HEK293 (cell line): ENCODE data around the gene CYBA.

Experiments used
- CTCF ChIA-PET: fragments of 350-600 bp; formaldehyde crosslinking; extraction: SDS; loops from one replicate; lab custom pipeline; 2021; ENCODE audit warnings: antibody characterized with exemption; lab: Yijun Ruan, JAX
- POLR2A ChIA-PET: fragments of 300-600 bp; formaldehyde crosslinking; extraction: SDS; loops from one replicate; lab custom pipeline; 2020; ENCODE audit warnings: antibody characterized with exemption, inconsistent platforms; lab: Yijun Ruan, JAX
- H3K27ac ChIP-seq: fragments of 200-500 bp; sonication (Bioruptor generic); 2 replicates; pipeline ENCODE4 v1.5.1; 2014; ENCODE audit warnings: low read depth, low read length, control low read depth, inconsistent platforms; ENCODE audit errors: extremely low read depth
- H3K36me3 ChIP-seq, 2 experiments: fragments of 200-500 bp in 1 of 2; sonication (Bioruptor generic) in 1 of 2; 1 replicate in 1 of 2; 2 replicates in 1 of 2; pipeline ENCODE4 v1.5.1; 2014 to 2017; ENCODE audit warnings: inconsistent platforms in 2 of 2, low read length in 2 of 2; ENCODE audit not compliant: control insufficient read depth in 2 of 2, insufficient read depth in 1 of 2
- H3K4me1 ChIP-seq: fragments of 200-500 bp; sonication (Bioruptor generic); 2 replicates; pipeline ENCODE4 v1.5.1; 2014; ENCODE audit warnings: mild to moderate bottlenecking, low read length, inconsistent platforms; ENCODE audit not compliant: control insufficient read depth, insufficient read depth
- H3K4me3 ChIP-seq: 2 replicates; pipeline ENCODE4 v1.5.1; 2011; ENCODE audit warnings: low read depth, mild to moderate bottlenecking, control low read depth, low read length, moderate library complexity
- H3K9me3 ChIP-seq: fragments of 200-500 bp; sonication (Bioruptor generic); 2 replicates; pipeline ENCODE4 v1.5.1; 2014; ENCODE audit warnings: low read depth, low read length, inconsistent platforms; ENCODE audit not compliant: control insufficient read depth, insufficient read depth
- HOXA7 ChIP-seq: sonication (generic); formaldehyde crosslinking; IDR thresholded peaks from 2 replicates; pipeline ENCODE4 v1.8.1; 2022; ENCODE audit warnings: missing genetic modification reagents, borderline replicate concordance
- OSR2 ChIP-seq: fragments of 450-650 bp; formaldehyde crosslinking; IDR thresholded peaks from 2 replicates; pipeline ENCODE4 v1.5.1; 2016; ENCODE audit warnings: missing biosample characterization, missing genetic modification characterization
- ZBTB17 ChIP-seq: fragments of 450-650 bp; formaldehyde crosslinking; IDR thresholded peaks from 2 replicates; pipeline ENCODE4 v1.5.1; 2016; ENCODE audit warnings: missing biosample characterization, missing genetic modification characterization
- ZBTB6 ChIP-seq: fragments of 450-650 bp; formaldehyde crosslinking; IDR thresholded peaks from 2 replicates; pipeline ENCODE4 v1.5.1; 2017; ENCODE audit warnings: missing biosample characterization, missing genetic modification characterization
- ZFP37 ChIP-seq: fragments of 450-650 bp; formaldehyde crosslinking; IDR thresholded peaks from 2 replicates; pipeline ENCODE4 v1.5.1; 2016; ENCODE audit warnings: missing biosample characterization, missing genetic modification characterization
- ZNF23 ChIP-seq: fragments of 450-650 bp; formaldehyde crosslinking; IDR thresholded peaks from 2 replicates; pipeline ENCODE4 v1.5.1; 2016; ENCODE audit warnings: missing biosample characterization, missing genetic modification characterization, borderline replicate concordance
- ZNF391 ChIP-seq: fragments of 450-650 bp; formaldehyde crosslinking; IDR thresholded peaks from 2 replicates; pipeline ENCODE4 v1.5.1; 2016; ENCODE audit warnings: low read depth, missing biosample characterization, missing genetic modification characterization, borderline replicate concordance
- ZNF449 ChIP-seq: fragments of 450-650 bp; formaldehyde crosslinking; IDR thresholded peaks from 2 replicates; pipeline ENCODE4 v1.5.1; 2017; ENCODE audit warnings: missing biosample characterization, mild to moderate bottlenecking, missing genetic modification characterization, moderate library complexity
- ZNF514 ChIP-seq: fragments of 450-650 bp; formaldehyde crosslinking; IDR thresholded peaks from 2 replicates; pipeline ENCODE4 v1.5.1; 2016; ENCODE audit warnings: missing biosample characterization, missing genetic modification characterization
- ZNF76 ChIP-seq: fragments of 450-650 bp; formaldehyde crosslinking; IDR thresholded peaks from 2 replicates; pipeline ENCODE4; 2016; ENCODE audit warnings: low read depth, missing biosample characterization, missing genetic modification characterization, borderline replicate concordance
- TF ChIP-seq, protein P1 (sequence below): sonication (generic); formaldehyde crosslinking; IDR thresholded peaks from 2 replicates; pipeline ENCODE4 v1.8.1; 2022; ENCODE audit warnings: mild to moderate bottlenecking, moderate library complexity, missing genetic modification reagents
- TF ChIP-seq, protein P2 (sequence below): fragments of 450-650 bp; formaldehyde crosslinking; conservative IDR thresholded peaks from 2 replicates; pipeline ENCODE4 v1.5.1; 2016; ENCODE audit warnings: low read depth, missing biosample characterization, missing genetic modification characterization

Gene CYBA

DNA sequence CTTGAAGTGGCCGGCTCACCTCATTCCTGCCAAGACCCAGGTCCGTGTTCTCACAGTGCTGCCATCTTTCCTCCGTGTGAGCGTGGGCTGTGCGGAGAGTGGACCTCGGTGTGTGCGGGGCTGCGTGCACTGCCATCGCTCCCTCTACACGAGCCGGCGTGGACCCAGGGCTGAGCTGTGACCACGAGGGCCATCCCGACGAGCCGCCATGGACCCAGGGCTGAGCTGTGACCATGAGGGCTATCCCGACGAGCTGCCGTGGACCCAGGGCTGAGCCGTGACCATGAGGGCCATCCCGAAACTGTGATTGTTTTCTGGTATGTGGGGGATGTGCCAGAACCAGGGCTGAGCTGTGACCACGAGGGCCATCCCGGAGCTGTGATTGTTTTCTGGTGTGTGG lies 21.0 kb upstream of the CYBA start:
- ChIA-PET CTCF (interaction anchor here (0.6 to 3.2 kb wide), 5 partner anchors 9 to 947 kb away, joined by 3 to 13 read pairs (median 3); partner anchors contain the start of gene MVD), POLR2A (no interaction called here)
- H3K36me3 ChIP-seq: no peaks in the 10 kb centered on the region; a peak in 1 of 3 replicates
- no peaks in the 10 kb centered on the region for H3K9me3 ChIP-seq
- no peak overlapping the region for H3K27ac ChIP-seq
- H3K4me3 ChIP-seq: no peak overlapping the region
- H3K4me1 ChIP-seq: no peaks in the 10 kb centered on the region
- no peak for TF ChIP-seq OSR2 (tag by site-specific recombination)
- no peak for TF ChIP-seq ZNF391 (tag by site-specific recombination)
- TF ChIP-seq, protein P1, sequence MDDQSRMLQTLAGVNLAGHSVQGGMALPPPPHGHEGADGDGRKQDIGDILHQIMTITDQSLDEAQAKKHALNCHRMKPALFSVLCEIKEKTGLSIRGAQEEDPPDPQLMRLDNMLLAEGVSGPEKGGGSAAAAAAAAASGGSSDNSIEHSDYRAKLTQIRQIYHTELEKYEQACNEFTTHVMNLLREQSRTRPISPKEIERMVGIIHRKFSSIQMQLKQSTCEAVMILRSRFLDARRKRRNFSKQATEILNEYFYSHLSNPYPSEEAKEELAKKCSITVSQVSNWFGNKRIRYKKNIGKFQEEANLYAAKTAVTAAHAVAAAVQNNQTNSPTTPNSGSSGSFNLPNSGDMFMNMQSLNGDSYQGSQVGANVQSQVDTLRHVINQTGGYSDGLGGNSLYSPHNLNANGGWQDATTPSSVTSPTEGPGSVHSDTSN (CRISPR knock-in tag): no peak
- TF ChIP-seq ZNF514 (tag by site-specific recombination): no peak
- TF ChIP-seq, protein P2, sequence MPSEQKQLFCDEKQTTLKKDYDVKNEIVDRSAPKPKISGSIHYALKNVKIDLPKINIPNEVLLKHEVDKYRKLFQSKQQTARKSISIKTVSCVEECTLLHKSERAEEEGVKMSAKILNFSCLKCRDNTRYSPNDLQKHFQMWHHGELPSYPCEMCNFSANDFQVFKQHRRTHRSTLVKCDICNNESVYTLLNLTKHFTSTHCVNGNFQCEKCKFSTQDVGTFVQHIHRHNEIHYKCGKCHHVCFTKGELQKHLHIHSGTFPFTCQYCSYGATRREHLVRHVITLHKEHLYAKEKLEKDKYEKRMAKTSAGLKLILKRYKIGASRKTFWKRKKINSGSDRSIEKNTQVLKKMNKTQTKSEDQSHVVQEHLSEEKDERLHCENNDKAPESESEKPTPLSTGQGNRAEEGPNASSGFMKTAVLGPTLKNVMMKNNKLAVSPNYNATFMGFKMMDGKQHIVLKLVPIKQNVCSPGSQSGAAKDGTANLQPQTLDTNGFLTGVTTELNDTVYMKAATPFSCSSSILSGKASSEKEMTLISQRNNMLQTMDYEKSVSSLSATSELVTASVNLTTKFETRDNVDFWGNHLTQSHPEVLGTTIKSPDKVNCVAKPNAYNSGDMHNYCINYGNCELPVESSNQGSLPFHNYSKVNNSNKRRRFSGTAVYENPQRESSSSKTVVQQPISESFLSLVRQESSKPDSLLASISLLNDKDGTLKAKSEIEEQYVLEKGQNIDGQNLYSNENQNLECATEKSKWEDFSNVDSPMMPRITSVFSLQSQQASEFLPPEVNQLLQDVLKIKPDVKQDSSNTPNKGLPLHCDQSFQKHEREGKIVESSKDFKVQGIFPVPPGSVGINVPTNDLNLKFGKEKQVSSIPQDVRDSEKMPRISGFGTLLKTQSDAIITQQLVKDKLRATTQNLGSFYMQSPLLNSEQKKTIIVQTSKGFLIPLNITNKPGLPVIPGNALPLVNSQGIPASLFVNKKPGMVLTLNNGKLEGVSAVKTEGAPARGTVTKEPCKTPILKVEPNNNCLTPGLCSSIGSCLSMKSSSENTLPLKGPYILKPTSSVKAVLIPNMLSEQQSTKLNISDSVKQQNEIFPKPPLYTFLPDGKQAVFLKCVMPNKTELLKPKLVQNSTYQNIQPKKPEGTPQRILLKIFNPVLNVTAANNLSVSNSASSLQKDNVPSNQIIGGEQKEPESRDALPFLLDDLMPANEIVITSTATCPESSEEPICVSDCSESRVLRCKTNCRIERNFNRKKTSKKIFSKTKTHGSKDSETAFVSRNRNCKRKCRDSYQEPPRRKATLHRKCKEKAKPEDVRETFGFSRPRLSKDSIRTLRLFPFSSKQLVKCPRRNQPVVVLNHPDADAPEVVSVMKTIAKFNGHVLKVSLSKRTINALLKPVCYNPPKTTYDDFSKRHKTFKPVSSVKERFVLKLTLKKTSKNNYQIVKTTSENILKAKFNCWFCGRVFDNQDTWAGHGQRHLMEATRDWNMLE (tag by site-specific recombination): no peak
- no peak for TF ChIP-seq ZBTB6 (tag by site-specific recombination)
- TF ChIP-seq, all 188 proteins: peak for 0

GRCh38 chr16:88669980-88670379 lies 19.1 kb upstream of the CYBA start:
- Histone ChIP-seq H3K27ac (no peak overlapping the region), H3K9me3 (no peaks in the 10 kb centered on the region), H3K4me1 (no peaks in the 10 kb centered on the region), H3K4me3 (no peak overlapping the region), H3K36me3 (peaks cover 0 to 2% of the 10 kb centered on the region in 2 experiments; a peak in 2 of 3 replicates)
- POLR2A ChIA-PET: no interaction called here
- no peak for TF ChIP-seq ZNF76 (tag by site-specific recombination)
- TF ChIP-seq HOXA7 (CRISPR knock-in tag): no peak
- TF ChIP-seq ZNF23 (tag by site-specific recombination): no peak
- TF ChIP-seq ZBTB17 (tag by site-specific recombination): peak; percentile 36; the same call in 1 of the 2 replicates
- TF ChIP-seq ZNF449: no peak
- TF ChIP-seq ZFP37 (tag by site-specific recombination): no peak
- TF ChIP-seq, all 188 proteins: peak for 1
- CTCF ChIA-PET: interaction anchor here (1.4 to 3.2 kb wide), 2 partner anchors 11 to 17 kb away, joined by 9 to 13 read pairs; no protein-coding TSS in a partner anchor
